ENCODE results near the gene KRT80.

DNA sequence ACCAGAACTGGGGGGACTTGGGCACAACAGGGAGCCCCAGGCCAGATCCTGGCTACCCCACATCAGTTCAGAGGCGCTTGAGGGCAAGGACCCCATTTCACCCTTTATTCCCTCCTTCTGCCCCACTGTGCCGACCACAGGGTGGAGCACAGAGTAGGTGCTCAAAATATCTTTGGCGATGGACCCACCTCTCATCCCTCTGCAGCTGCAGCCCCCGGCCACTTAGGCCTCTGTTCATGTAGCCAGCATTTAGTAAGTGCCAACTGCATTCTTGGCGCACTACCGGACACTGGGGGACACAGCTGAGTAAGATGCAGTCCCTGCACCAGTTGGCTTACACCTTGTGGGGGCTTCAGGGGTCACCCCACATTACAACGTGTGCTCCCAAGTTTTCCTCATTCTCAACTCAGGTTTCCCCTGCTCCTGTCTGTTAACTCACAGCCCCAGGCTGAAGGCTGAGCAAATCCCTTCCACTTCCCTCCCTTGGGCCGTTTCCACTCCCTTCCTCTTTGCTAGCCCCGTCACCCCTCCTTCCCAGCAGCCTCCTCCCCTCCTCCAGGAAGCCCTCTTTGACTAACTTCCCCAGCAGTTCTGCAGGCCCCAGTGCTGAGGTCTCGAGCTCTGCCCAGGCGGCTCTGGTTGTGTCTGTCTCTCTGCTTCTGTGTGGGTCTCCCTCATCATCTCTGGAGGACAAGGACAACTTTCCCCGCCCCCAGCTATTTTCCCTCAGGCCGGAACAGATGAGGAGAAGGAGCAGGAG, 26.5 kb downstream of the KRT80 start:
- TF ChIP-seq POLR2AphosphoS5 (IDR thresholded peaks at IDR 0.05) = no peak
- TF ChIP-seq CTCF (IDR thresholded peaks at IDR 0.05) = no peak
- no peak for TF ChIP-seq POLR2A (IDR thresholded peaks at IDR 0.05)
